HL-60 (cell line): ENCODE data around the gene OR51I1.

ENCODE experiments used
- DNase-seq, 2 experiments: peaks; one replicate each; pipeline ENCODE4 v3.0.0-alpha.2; 2010 to 2020; ENCODE audit warnings: low read depth in 1 of 2, low spot score in 1 of 2
- H3K27ac ChIP-seq: fragments of 250-450 bp; sonication (Bioruptor Pico); replicated peaks from 2 replicates; pipeline ENCODE4 v1.5.1; 2020; ENCODE audit warnings: mild to moderate bottlenecking, moderate library complexity
- H3K27me3 ChIP-seq: fragments of 250-450 bp; sonication (Bioruptor Pico); 2 replicates; pipeline ENCODE4 v1.5.1; 2021; ENCODE audit warnings: mild to moderate bottlenecking, moderate library complexity; ENCODE audit not compliant: insufficient read depth, poor library complexity, severe bottlenecking
- H3K4me3 ChIP-seq: replicated peaks from 2 replicates; pipeline ENCODE4 v1.5.1; 2011; ENCODE audit warnings: mild to moderate bottlenecking, control low read depth, low read length; ENCODE audit not compliant: insufficient read depth
- GABPA ChIP-seq: IDR thresholded peaks from 2 replicates; pipeline ENCODE4 v1.6.1; 2012; ENCODE audit warnings: low read depth
- POLR2AphosphoS5 ChIP-seq: IDR thresholded peaks from 2 replicates; pipeline ENCODE4 v1.6.1; 2012; ENCODE audit warnings: low read depth
- SPI1 ChIP-seq: IDR thresholded peaks from 2 replicates; pipeline ENCODE4 v1.6.1; 2012; ENCODE audit warnings: low read depth, mild to moderate bottlenecking, borderline replicate concordance
- TF ChIP-seq, protein P1 (sequence below): IDR thresholded peaks from one replicate; pipeline ENCODE4 v1.5.1; 2011; ENCODE audit warnings: low read length, control low read depth, inconsistent platforms; ENCODE audit not compliant: insufficient read depth
- TF ChIP-seq, protein P2 (sequence below): IDR thresholded peaks from 2 replicates; pipeline ENCODE4 v1.6.1; 2012; ENCODE audit warnings: low read depth; ENCODE audit not compliant: insufficient replicate concordance

OR51I1 gene

DNA sequence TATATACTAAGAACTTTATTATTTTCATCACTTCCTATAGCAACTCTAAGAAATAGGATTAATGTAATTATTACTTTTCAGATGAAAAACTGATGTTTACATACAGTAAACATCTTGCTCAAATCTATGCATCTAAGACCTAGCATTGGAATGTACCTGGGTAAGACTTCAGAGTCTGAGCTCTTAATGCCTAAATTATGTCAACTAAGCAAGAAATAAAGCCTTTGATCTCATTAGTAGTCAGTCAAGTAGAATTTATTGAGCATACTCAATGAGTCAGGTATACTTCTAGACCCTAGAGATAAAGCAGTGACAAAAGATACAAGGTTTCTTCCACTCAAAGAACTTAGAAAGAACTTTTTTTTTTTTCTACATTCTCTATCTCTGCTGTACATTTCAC is 36.1 kb downstream of the OR51I1 start:
- no peak for DNase-seq
- H3K4me3 ChIP-seq: no peak overlapping the region
- no peak overlapping the region for H3K27ac ChIP-seq
- TF ChIP-seq, protein P1, sequence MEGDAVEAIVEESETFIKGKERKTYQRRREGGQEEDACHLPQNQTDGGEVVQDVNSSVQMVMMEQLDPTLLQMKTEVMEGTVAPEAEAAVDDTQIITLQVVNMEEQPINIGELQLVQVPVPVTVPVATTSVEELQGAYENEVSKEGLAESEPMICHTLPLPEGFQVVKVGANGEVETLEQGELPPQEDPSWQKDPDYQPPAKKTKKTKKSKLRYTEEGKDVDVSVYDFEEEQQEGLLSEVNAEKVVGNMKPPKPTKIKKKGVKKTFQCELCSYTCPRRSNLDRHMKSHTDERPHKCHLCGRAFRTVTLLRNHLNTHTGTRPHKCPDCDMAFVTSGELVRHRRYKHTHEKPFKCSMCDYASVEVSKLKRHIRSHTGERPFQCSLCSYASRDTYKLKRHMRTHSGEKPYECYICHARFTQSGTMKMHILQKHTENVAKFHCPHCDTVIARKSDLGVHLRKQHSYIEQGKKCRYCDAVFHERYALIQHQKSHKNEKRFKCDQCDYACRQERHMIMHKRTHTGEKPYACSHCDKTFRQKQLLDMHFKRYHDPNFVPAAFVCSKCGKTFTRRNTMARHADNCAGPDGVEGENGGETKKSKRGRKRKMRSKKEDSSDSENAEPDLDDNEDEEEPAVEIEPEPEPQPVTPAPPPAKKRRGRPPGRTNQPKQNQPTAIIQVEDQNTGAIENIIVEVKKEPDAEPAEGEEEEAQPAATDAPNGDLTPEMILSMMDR: no peak
- TF ChIP-seq GABPA (no peak), POLR2AphosphoS5 (no peak), SPI1 (no peak)
- TF ChIP-seq, protein P2, sequence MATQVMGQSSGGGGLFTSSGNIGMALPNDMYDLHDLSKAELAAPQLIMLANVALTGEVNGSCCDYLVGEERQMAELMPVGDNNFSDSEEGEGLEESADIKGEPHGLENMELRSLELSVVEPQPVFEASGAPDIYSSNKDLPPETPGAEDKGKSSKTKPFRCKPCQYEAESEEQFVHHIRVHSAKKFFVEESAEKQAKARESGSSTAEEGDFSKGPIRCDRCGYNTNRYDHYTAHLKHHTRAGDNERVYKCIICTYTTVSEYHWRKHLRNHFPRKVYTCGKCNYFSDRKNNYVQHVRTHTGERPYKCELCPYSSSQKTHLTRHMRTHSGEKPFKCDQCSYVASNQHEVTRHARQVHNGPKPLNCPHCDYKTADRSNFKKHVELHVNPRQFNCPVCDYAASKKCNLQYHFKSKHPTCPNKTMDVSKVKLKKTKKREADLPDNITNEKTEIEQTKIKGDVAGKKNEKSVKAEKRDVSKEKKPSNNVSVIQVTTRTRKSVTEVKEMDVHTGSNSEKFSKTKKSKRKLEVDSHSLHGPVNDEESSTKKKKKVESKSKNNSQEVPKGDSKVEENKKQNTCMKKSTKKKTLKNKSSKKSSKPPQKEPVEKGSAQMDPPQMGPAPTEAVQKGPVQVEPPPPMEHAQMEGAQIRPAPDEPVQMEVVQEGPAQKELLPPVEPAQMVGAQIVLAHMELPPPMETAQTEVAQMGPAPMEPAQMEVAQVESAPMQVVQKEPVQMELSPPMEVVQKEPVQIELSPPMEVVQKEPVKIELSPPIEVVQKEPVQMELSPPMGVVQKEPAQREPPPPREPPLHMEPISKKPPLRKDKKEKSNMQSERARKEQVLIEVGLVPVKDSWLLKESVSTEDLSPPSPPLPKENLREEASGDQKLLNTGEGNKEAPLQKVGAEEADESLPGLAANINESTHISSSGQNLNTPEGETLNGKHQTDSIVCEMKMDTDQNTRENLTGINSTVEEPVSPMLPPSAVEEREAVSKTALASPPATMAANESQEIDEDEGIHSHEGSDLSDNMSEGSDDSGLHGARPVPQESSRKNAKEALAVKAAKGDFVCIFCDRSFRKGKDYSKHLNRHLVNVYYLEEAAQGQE: no peak
- no peaks in the 10 kb centered on the region for H3K27me3 ChIP-seq

DNA sequence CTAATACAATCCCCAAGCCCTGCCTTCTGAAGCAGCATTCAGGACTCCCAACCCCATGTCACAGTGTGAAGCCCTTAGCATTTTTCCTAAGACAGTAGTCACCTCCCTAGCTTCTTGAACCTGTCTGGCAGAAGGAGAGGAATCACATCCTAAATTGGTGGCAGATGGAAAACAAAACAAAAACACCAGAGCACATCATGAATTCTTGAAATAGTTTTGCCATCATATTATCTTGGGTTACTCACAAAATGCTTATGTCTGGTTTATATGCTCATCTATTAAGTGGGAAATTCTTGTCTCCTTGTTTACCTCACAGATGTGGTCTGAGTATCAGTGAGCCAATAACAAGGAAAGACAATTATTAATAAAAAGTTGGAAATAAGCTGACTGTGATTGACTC is 42.4 kb downstream of the OR51I1 start:
- H3K4me3 ChIP-seq: no peak overlapping the region
- no peak overlapping the region for H3K27ac ChIP-seq
- TF ChIP-seq SPI1 (no peak), GABPA (no peak), POLR2AphosphoS5 (no peak)
- TF ChIP-seq, protein P1: no peak
- TF ChIP-seq, protein P2: no peak
- no peaks in the 10 kb centered on the region for H3K27me3 ChIP-seq
- DNase-seq: no peak

DNA sequence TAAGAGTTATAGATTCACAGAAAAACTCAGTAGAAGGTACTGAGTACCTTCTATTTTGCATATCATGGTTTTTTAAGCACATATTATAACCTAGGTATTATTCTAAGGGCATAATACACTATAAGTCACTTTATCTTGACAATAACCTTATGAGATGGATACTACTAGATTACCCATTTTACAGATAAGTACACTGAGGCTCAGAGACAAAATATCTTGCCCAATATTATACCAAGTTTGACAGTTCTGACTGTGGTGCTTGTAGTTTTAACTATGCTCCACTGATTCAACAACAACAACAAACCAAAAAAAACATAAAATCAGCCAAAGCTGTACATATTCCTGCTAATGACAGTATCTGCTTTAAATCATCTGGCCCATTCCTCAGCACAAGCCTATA is 47.2 kb downstream of the OR51I1 start:
- no peak for TF ChIP-seq GABPA
- TF ChIP-seq, protein P1: no peak
- TF ChIP-seq POLR2AphosphoS5: no peak
- TF ChIP-seq, protein P2: no peak
- no peak for TF ChIP-seq SPI1
- DNase-seq: no peak
- no peak overlapping the region for H3K27ac ChIP-seq

More for the DNA sequence above, 47.2 kb downstream of the OR51I1 start:
- H3K27me3 ChIP-seq: no peaks in the 10 kb centered on the region
- H3K4me3 ChIP-seq: no peak overlapping the region
